ENCODE results near the gene TMEM54.

The TMEM54 gene

DNA sequence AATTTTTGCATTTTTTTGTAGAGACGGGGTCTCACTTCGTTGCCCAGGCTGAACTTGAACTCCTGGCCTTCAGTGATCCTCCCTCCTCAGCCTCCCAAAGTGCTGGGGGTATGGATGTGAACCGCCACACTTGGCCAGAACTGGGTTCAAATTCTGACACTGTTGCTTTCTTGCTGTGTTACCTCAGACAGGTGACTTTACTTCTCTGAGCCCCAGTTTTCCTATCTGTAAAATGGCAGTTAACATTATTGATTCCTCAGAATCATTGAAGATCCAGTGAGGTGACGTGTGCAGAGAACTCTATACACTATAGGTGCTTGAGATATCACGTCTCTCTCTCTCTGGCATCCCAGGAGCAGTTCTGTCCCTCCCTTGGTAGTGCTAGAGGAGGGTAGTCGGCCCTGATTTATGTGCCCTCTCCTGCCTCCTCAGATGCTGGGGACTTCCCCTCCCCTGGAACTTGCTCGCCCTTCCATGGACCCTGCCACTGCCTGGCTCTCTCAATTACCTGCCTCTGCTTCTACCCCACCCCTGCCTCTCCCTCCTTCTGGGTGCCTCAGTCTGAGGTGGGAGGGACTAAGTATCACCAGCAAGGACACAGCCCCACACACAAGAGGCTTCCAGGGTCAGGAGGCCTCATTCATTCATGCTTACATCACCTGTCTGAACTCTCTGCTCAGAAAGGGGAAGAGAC lies 17.7 kb downstream of the TMEM54 start:
- FAIRE-seq (no peak), DNase-seq (ENCODE audit: insufficient read length, low spot score) (no peak)

DNA sequence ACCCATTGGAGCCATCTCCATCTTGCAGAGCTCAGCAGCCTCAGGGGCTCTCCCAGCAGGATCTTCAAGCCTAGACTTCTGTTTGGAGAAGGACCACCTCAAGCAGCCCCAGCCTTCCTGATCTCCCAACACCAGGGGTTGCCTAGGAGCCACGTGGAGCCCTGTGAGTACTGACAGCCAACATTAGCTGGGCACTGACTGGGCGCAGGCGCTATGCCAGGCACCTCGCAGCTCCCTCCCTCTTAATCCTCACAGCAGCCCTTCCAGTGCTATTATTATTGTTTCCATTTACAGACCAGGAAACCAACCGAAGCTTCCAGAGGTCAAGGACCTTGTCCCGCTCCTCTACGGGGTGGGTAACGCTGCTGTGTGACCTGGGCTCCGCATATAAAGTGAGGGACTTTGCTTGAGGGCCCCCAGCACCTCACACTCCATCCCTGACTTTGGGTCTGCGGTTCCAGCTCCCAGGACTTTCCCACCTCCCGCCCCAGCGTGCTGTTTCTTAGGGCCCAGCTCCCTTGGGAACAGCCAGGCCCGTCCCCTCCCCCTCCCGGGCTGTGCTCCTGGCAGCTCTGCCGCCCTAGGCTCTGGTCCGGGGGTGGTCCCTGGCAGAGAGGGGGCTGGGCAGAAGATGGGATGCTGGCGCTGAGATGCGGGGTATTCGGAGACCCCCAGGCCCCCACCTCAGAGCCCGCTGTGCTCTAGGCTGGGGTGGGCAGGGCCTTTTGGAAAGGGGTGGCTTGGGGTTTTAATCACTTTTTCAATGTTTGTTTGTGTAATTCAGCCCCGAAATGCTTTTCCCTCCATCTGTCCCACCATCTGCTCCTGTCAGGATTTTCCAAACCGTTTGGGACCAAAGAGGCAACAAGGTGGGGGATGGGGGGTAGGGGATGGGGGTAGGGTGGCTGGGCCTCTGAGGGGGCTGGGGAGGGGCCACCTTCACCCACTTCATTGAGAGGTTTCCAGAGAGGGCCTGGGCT lies 19.0 kb downstream of the TMEM54 start:
- DNase-seq (ENCODE audit: insufficient read length, low spot score) (no peak), FAIRE-seq (no peak)

- FAIRE-seq = no peak
Measured at GRCh38 chr1:32881291-32881690, 19.9 kb downstream of the TMEM54 start.

GRCh38 chr1:32878637-32879041 lies 22.6 kb downstream of the TMEM54 start:
- DNase-seq (ENCODE audit: insufficient read length, low spot score) (no peak), FAIRE-seq (no peak)

More at GRCh38 chr1:32881291-32881690, 19.9 kb downstream of the TMEM54 start:
- no peak for DNase-seq (ENCODE audit: insufficient read length, low spot score)

- FAIRE-seq (no peak), DNase-seq (ENCODE audit: insufficient read length, low spot score) (no peak)
Measured at GRCh38 chr1:32878183-32878582, 23.0 kb downstream of the TMEM54 start.

DNA sequence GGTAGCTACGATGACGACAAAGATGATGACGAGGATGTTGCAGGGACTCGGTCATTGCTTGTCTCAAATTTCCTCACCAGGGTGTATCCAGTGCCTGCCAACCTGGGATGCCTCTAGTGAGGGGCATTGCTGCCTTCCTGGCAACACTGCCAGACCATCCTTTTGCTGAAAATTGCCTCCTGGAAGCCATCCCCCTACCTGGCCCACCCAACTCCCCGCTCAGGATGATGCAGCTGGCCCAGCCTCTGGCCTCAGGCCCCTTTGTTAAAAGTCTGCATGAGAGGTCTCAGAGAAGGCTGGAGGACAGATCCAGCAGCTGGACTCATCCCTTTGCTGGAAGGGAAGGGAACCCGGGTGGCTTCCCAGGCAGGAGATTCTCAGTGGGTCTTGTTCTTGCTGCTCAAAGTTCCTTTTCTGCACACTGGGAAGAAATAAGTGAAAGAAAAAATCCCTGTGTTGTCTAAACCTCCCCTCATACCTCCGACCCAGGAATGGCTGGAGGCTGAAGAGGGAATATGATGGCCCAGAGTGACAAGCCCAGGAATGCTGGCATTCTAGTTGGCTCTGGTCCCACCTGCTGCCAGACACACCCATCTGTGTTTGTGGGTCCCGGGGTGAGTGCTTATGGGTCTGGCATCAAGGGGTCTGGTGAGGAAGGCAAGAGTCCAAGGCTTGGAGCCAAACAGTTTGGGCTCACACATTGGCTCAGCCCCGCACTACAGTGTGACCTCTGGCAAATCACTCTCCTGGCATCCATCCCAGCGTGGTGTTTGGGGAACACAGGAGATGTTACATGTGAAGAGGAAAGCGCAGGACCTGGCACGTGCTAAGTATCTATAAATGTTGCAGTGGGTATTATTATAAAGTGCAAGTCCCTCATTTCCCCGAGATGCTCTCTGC lies 23.7 kb downstream of the TMEM54 start:
- DNase-seq (ENCODE audit: insufficient read length, low spot score) = no peak
- no peak for FAIRE-seq

DNA sequence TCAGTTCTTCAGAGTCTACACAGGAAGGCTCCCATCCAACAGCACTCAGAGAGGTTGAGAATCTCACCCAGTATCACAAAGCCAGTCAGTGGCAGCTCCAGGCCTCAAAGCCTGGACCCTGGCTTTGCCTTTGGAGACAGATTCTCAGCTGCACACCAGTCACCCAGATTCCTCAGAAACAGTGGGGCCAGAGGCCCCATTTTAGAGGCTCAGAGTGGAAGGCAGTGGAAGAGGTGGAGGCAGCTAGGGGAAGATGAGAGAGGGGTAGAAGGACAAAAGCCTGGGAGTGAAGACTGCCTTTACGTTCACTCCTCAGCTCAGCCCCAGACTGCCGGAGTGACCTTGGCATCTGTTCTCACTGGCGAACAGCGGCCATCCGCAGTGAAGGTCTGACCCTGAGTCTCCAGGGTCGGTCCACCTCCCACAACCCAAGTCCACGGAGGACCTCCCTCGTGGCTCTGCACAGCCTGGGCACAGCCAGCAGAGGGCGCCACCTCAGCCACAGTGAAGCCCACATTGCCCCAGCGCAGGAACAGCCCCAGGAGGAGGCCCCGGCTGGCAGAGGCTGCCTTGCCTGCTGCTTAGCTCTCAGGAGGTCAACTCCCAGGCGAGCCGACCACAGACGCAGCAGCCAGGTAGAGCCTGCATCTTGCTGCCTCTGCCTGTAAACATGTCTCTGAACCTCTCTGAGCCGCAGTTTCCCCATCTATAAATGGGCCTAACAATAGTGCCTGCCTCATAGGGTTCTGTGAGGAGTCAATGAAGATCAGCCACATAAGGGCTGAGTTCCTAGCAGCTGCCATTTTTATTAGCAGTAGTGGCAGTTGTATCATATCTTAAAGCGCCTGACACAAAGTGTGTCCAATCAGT lies 24.6 kb downstream of the TMEM54 start:
- DNase-seq (ENCODE audit: insufficient read length, low spot score) (peak; percentile 77), FAIRE-seq (no peak)

GRCh38 chr1:32874860-32875752 lies 26.1 kb downstream of the TMEM54 start:
- FAIRE-seq (no peak), DNase-seq (ENCODE audit: insufficient read length, low spot score) (no peak)

DNA sequence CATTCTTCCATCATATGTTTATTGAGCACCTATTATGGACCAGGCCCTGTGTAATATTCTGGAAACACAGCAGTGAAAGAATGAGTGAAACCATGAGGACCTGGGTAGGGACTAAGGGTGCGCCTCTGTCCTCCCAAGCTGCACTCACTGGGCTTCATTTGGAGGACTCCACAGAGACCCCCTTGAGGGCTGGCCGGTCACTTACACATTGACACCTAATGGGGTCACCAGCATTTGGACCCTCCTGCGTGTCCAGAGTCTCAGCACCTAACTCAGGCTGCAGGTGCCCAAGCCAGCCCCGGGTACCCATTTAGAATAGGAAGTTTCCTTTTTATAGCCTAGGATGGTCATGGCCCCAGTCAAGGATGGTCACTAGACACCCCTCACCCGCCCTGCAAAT lies 27.7 kb downstream of the TMEM54 start:
- DNase-seq (ENCODE audit: insufficient read length, low spot score) (no peak), FAIRE-seq (no peak)

- no peak for FAIRE-seq
Measured at GRCh38 chr1:32872192-32872460, 29.1 kb downstream of the TMEM54 start.

GRCh38 chr1:32871364-32872191 lies 29.6 kb downstream of the TMEM54 start:
- no peak for FAIRE-seq
- DNase-seq (ENCODE audit: insufficient read length, low spot score) = no peak

More at GRCh38 chr1:32872192-32872460, 29.1 kb downstream of the TMEM54 start:
- no peak for DNase-seq (ENCODE audit: insufficient read length, low spot score)

DNA sequence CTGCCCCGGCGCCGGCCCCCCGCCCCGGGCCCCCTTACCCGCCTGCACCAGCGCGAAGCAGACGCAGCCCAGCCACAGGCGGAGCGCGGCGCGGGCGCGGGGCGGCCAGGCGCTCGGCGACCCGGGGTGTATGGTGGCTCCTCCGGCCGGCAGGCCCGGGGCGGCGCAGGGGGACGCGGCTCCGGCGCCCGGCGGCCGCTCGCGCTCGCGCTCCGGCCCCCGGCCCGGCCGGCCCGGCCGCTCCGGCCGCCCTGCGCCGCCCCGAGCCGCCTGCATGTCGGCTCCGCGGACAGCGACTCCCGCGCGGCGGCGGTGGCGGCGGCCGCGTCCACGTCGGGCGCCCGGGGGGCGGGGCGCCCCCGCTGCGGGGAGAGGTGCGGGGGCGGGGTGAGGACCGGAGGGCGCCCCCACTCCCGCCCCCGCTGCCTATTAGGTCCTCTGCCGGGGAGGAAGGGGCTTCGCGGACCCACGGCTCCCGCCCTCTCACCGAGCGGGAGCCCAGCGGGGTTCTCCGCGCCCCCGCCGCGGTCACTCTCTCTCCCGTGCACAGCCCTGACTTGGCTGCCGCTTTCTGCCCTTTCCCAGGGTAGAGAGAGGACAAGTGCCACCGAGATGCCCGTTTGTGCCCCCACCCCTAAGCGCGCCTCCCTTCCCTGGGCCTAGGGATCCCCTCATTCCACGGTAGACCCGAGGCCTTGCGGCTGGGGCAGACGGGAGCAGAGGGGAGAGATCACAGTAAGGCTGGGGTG lies 30.4 kb downstream of the TMEM54 start, which contains the start of gene FNDC5:
Gene FNDC5 (minus strand): TSS at position 298 of the 749 bp plus-strand sequence.
- DNase-seq (ENCODE audit: insufficient read length, low spot score) (no peak), FAIRE-seq (no peak)

DNA sequence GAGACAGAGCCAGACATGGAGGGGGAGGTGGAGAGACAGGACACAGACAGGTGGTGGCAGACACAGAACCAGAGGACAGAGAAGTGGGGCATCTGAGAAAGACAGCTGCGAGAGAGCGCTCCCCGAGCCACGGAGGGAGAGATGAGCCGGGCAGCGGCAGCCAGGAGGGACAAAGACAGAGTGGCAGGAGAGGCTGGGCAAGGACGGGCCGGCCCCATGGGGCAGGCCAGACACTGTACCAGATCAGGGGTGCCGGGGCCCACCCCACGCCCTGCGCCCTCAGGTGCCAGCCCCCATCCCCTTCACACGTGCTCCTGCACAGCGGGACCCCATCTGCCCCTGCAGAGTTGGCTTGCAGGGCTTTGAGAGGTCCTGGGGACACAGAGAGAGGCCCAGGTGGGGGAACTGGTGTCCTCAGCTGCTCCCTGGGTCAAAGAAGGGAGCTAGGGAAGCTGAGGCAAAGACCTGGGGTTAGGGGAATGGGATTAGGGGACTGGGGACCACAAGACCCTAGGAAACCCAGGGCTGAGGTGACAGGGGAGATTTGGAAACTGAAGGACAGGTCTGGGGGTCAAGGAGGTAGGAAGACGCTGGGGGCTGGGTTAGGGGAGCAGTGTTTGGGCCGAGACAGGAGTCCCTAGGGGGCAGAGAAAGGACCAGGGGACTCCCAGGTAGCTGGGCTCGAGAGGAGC lies 31.1 kb downstream of the TMEM54 start:
- FAIRE-seq (no peak), DNase-seq (ENCODE audit: insufficient read length, low spot score) (no peak)

DNA sequence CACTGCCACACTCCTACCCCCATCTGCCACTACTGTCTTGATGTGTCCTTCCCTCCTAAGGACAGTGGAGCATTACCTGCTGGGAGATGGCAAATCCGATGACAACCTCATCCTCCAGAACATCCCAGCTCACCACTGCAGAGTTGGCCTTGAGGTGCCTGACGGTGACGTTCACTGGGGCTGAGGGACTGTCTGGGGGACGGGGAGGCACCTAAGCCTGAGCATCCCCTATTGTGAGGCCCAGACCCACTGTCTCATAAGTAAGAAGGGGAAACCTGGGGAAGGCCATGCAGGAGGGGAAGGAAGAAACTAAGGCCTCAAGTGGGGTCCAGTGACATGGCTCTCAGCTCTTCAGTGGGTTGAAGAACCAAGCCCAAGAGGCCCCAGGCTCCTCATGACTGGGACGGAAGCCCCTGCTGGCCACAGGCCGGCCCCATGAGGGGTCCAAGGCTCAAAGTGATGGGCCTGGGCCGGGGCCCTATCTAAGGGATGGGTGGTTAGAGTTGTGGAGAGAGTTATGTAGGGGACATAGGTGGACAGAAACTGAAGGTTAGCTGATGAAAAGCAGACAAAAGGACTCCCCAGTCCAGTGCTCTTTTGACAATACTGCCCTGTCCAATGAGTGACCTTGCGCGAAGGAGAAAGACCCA lies 32.3 kb downstream of the TMEM54 start:
- FAIRE-seq (no peak), DNase-seq (ENCODE audit: insufficient read length, low spot score) (no peak)

GRCh38 chr1:32868085-32868484 lies 33.1 kb downstream of the TMEM54 start:
- no peak for FAIRE-seq
- no peak for DNase-seq (ENCODE audit: insufficient read length, low spot score)

- FAIRE-seq = no peak
Measured at GRCh38 chr1:32867671-32868070, 33.5 kb downstream of the TMEM54 start.

More at GRCh38 chr1:32867671-32868070, 33.5 kb downstream of the TMEM54 start:
- no peak for DNase-seq (ENCODE audit: insufficient read length, low spot score)

Data from GM19239 (cell line).